ENCODE results near the gene PDE8A. TPM values are rescaled to one million over a fixed set of nuclear protein-coding genes. Genes with fewer than 3 reads are reported as not detected.

Gene PDE8A
- total and polyA plus RNA-seq, 10 of the 15 experiments (the other 5 are each of a cell fraction or from before 2014, with no cell fraction given), result 6.7 to 69.2 (median 27.2) TPM

DNA sequence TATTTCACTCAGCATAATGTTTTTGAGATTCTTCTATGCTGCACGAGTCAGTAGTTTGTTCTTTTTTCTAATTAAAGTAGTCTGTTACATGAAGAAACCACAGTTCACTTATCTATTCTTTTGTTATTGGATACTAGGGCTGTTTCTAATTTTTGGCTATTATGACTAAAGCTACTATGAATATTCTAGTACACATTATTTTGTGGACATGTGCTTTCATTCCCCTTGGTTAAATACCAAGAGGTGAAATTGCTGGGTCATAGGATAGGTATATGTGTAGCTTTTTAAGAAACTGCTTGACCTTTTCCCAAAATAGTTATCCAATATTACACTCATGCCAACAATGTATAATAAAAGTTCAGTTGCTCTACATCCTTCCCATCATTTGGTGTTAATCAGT lies 8.9 kb downstream of the PDE8A start:
- no peak for FAIRE-seq
- ChIA-PET SMC1A (ENCODE audit: uncharacterized antibody, unreplicated experiment) (interaction anchor here (1.2 to 5.8 kb wide), 7 partner anchors 11 to 40 kb away, joined by 3 to 45 read pairs (median 10); no protein-coding TSS in a partner anchor), CTCF (interaction anchor here (0.9 to 3.6 kb wide), 5 partner anchors 10 to 62 kb away, joined by 3 to 17 read pairs (median 5); no protein-coding TSS in a partner anchor), RAD21 (ENCODE audit: unreplicated experiment) (interaction anchor here (1.5 kb wide), 1 partner anchor 10 kb away, joined by 6 read pairs; no protein-coding TSS in a partner anchor), POLR2A (interaction anchor here (1.1 to 4.7 kb wide), 3 partner anchors 10 to 41 kb away, joined by 3 to 39 read pairs (median 5); no protein-coding TSS in a partner anchor)
- Histone ChIP-seq H3K4me2 (ENCODE audit: control insufficient read depth, insufficient read depth) (peak overlapping the region; percentile 49), H3K27me3 (replicated peaks in 1 of 2; ENCODE audit: control insufficient read depth in 2 of 2, insufficient read depth in 2 of 2, low read length in 1 of 2) (no peaks in the 10 kb centered on the region), H3K27ac (ENCODE audit: control insufficient read depth, insufficient read depth) (no peak overlapping the region), H2AFZ (ENCODE audit: control insufficient read depth, low read depth, low read length) (no peak overlapping the region), H3K4me1 (ENCODE audit: control insufficient read depth, insufficient read depth, low read length) (peaks cover 48% of the 10 kb centered on the region), H3K9me3 (replicated peaks; ENCODE audit: control insufficient read depth, insufficient read depth, low read length) (no peaks in the 10 kb centered on the region), H4K20me1 (ENCODE audit: control insufficient read depth, insufficient read depth) (no peaks in the 10 kb centered on the region), H3K79me2 (ENCODE audit: control insufficient read depth, insufficient read depth, low read length) (peaks cover 82% of the 10 kb centered on the region), H3K9ac (ENCODE audit: control insufficient read depth, insufficient read depth, low read length) (no peak overlapping the region), H3K4me3 (no peak overlapping the region), H3K36me3 (ENCODE audit: control insufficient read depth in 2 of 2, insufficient read depth in 2 of 2, low read length in 1 of 2) (no peaks in the 10 kb centered on the region; a peak in 1 of 4 replicates)
- 90% methylated on average over 1 of the region's 1 CpG for WGBS (ENCODE audit: insufficient coverage, insufficient replicate concordance, low lambda C conversion rate, missing lambda C conversion rate)
- TF ChIP-seq RELA (IDR thresholded peaks at IDR 0.05; ENCODE audit: borderline replicate concordance, partially characterized antibody) (no peak), TCF12 (IDR thresholded peaks at IDR 0.05; ENCODE audit: low read depth, low read length) (no peak), CBX3 (IDR thresholded peaks at IDR 0.05; ENCODE audit: borderline replicate concordance, low read depth) (no peak), BCLAF1 (IDR thresholded peaks at IDR 0.05) (no peak), STAT1 (conservative IDR thresholded peaks at IDR 0.05) (no peak), BHLHE40 (IDR thresholded peaks at IDR 0.05; ENCODE audit: borderline replicate concordance in 1 of 2, low read depth in 2 of 2, low read length in 1 of 2) (no peak), NBN (IDR thresholded peaks at IDR 0.05) (no peak)
- TF ChIP-seq, protein P1, sequence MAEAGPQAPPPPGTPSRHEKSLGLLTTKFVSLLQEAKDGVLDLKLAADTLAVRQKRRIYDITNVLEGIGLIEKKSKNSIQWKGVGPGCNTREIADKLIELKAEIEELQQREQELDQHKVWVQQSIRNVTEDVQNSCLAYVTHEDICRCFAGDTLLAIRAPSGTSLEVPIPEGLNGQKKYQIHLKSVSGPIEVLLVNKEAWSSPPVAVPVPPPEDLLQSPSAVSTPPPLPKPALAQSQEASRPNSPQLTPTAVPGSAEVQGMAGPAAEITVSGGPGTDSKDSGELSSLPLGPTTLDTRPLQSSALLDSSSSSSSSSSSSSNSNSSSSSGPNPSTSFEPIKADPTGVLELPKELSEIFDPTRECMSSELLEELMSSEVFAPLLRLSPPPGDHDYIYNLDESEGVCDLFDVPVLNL (IDR thresholded peaks at IDR 0.05; ENCODE audit: low read depth, low read length), result no peak
- TF ChIP-seq, protein P2, sequence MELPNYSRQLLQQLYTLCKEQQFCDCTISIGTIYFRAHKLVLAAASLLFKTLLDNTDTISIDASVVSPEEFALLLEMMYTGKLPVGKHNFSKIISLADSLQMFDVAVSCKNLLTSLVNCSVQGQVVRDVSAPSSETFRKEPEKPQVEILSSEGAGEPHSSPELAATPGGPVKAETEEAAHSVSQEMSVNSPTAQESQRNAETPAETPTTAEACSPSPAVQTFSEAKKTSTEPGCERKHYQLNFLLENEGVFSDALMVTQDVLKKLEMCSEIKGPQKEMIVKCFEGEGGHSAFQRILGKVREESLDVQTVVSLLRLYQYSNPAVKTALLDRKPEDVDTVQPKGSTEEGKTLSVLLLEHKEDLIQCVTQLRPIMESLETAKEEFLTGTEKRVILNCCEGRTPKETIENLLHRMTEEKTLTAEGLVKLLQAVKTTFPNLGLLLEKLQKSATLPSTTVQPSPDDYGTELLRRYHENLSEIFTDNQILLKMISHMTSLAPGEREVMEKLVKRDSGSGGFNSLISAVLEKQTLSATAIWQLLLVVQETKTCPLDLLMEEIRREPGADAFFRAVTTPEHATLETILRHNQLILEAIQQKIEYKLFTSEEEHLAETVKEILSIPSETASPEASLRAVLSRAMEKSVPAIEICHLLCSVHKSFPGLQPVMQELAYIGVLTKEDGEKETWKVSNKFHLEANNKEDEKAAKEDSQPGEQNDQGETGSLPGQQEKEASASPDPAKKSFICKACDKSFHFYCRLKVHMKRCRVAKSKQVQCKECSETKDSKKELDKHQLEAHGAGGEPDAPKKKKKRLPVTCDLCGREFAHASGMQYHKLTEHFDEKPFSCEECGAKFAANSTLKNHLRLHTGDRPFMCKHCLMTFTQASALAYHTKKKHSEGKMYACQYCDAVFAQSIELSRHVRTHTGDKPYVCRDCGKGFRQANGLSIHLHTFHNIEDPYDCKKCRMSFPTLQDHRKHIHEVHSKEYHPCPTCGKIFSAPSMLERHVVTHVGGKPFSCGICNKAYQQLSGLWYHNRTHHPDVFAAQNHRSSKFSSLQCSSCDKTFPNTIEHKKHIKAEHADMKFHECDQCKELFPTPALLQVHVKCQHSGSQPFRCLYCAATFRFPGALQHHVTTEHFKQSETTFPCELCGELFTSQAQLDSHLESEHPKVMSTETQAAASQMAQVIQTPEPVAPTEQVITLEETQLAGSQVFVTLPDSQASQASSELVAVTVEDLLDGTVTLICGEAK (IDR thresholded peaks at IDR 0.05; ENCODE audit: borderline replicate concordance), result no peak
- intact Hi-C loops (cut with micrococcal nuclease; ENCODE audit: unreplicated experiment) (no loop called here), in situ Hi-C loops (cut with MboI) (no loop called here)
- no peak for ATAC-seq
- no TSS peak for BruUV-seq (replicated peaks)
- DNase-seq (ENCODE audit: low read depth, low spot score), result no peak
